Fibroblast of skin of right biceps (primary cell): ENCODE measurements around the gene CYP4Z1.
"Not testable (repeated sequence)": the region's sequence is repeated elsewhere in the genome, so short reads cannot be mapped to it uniquely, and the experiment has no call there.

Experiments used
- DNase-seq: peaks from one replicate; pipeline ENCODE4 v3.0.0-alpha.2; 2013

Gene CYP4Z1

GRCh38 chr1:47128854-47129253 lies 61.8 kb downstream of the CYP4Z1 start:
- DNase-seq: not testable (repeated sequence)

GRCh38 chr1:47129489-47130230 lies 62.6 kb downstream of the CYP4Z1 start:
- DNase-seq: not testable (repeated sequence)

GRCh38 chr1:47132665-47133064 lies 65.6 kb downstream of the CYP4Z1 start:
- DNase-seq: not testable (repeated sequence)

GRCh38 chr1:47137198-47137597 lies 70.2 kb downstream of the CYP4Z1 start, which contains the start of gene CYP4A22:
Gene CYP4A22, plus strand, starts transcription at chr1:47137441. Its CDS starts 45 bp downstream, at chr1:47137486.
- no peak for DNase-seq

- DNase-seq: no peak
These were observed 71.0 kb downstream of the CYP4Z1 start for GRCh38 chr1:47137925-47138615.

GRCh38 chr1:47140358-47140757 lies 73.3 kb downstream of the CYP4Z1 start:
- not testable (repeated sequence) for DNase-seq

- not testable (repeated sequence) for DNase-seq
These were observed 76.6 kb downstream of the CYP4Z1 start for GRCh38 chr1:47143654-47144053.

- not testable (repeated sequence) for DNase-seq
These were observed 79.5 kb downstream of the CYP4Z1 start for GRCh38 chr1:47146495-47146894.

- no peak for DNase-seq
These were observed 80.2 kb downstream of the CYP4Z1 start for GRCh38 chr1:47147047-47147785.

GRCh38 chr1:47149162-47149561 lies 82.1 kb downstream of the CYP4Z1 start:
- not testable (repeated sequence) for DNase-seq

GRCh38 chr1:47156457-47156856 lies 89.4 kb downstream of the CYP4Z1 start:
- not testable (repeated sequence) for DNase-seq

- DNase-seq: not testable (repeated sequence)
These were observed 90.9 kb downstream of the CYP4Z1 start for GRCh38 chr1:47157957-47158356.

GRCh38 chr1:47160716-47161115 lies 93.7 kb downstream of the CYP4Z1 start:
- no peak for DNase-seq

- DNase-seq: no peak
These were observed 94.4 kb downstream of the CYP4Z1 start for GRCh38 chr1:47161298-47162040.

GRCh38 chr1:47164552-47164951 lies 97.5 kb downstream of the CYP4Z1 start:
- DNase-seq: no peak
